Right atrium auricular region (tissue), 2 donors: Measurements from ENCODE around the gene SLC26A1. TPM values are rescaled to one million over a fixed set of nuclear protein-coding genes. Genes with fewer than 3 reads are reported as not detected.

Experiments used
- DNase-seq: peaks from one replicate; pipeline ENCODE4 v3.0.0-alpha.2; 2019; ENCODE audit warnings: low spot score
- H3K27ac ChIP-seq, 2 donors: fragments of 200-600 bp; sonication (generic); 1 replicate in 1 of 2; 2 replicates in 1 of 2; pipeline ENCODE4 v1.5.1; 2016 to 2019
- H3K27me3 ChIP-seq, 2 donors: fragments of 200-600 bp; sonication (generic); one replicate each; pipeline versions ENCODE4 v1.5.1 to v1.6.0; 2017 to 2019
- H3K36me3 ChIP-seq: fragments of 200-600 bp; sonication (generic); one replicate; pipeline ENCODE4 v1.5.1; 2016
- H3K4me1 ChIP-seq, 2 donors: fragments of 200-600 bp; sonication (generic); one replicate each; pipeline versions ENCODE4 v1.5.1 to v1.6.0; 2017 to 2019
- H3K4me3 ChIP-seq, 2 donors: fragments of 200-600 bp; sonication (generic); 1 replicate in 1 of 2; 2 replicates in 1 of 2; pipeline ENCODE4 v1.5.1; 2017 to 2019; ENCODE audit warnings: mild to moderate bottlenecking in 1 of 2, moderate library complexity in 1 of 2
- H3K9me3 ChIP-seq, 2 donors: fragments of 200-600 bp; sonication (generic); one replicate each; pipeline ENCODE4 v1.5.1; 2019
- CTCF ChIP-seq, 2 donors: fragments of 200-600 bp; sonication (generic); IDR thresholded peaks; one replicate each; pipeline ENCODE4 v1.5.1; 2019; ENCODE audit warnings: antibody characterized with exemption in 2 of 2
- total RNA-seq, 2 donors: library from RNA; depleted of rRNA; stranded (reverse); fragments of >200 nt; gene quantifications; one replicate each; pipeline ENCODE4 v1.1.0, GENCODE V29; 2016

Gene SLC26A1
- total RNA-seq, 2 donors from 2014 or later, result not detected

DNA sequence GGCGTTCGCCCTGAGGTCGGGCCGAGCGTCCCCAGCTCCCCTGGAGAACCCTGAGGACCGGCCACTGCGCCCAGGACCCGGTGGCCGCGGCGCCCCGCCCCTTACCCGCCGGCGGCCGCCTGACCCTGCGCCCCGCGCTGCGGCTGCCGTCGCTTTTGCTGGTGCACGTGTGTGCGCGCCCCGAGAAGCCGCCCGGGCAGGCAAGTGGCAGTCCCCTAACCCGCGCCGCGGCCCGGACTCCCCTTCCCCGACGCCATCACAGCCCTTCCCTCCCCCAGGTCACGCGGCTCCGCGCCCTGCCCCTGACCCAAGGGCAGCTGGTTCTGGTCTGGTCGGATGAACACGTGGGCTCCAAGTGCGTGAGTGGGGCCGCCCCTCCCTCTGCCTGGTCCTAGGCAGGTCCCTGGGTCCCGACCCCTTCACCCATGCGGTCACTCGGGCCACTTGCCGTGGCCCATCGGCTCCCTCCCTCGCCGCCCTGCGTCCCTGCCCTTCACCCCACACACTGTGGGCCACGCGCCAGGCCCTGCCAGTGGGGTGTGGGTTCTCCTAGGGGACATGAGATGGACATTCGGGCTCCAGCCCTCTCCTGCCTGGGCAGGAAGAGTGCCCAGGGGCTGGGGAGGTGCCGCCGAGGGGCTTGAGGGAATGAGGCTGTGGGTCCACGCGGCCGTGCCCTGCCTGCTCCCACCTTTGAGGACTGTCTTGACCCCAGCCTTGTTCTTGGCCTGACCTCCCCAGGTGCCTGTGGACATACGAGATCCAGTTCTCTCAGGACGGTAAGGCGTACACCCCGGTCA is 10.3 kb upstream of the SLC26A1 start:
- DNase-seq, result no peak
- Histone ChIP-seq H3K36me3 (no peaks in the 10 kb centered on the region), H3K4me3 (peak overlapping the region in 1 of 2 donors; percentile 12), H3K27me3 (peaks cover 12 to 37% of the 10 kb centered on the region in 2 donors), H3K27ac (no peak overlapping the region), H3K4me1 (peaks cover 0 to 19% of the 10 kb centered on the region in 2 donors), H3K9me3 (no peaks in the 10 kb centered on the region)
- TF ChIP-seq CTCF (IDR thresholded peaks at IDR 0.05), result no peak

DNA sequence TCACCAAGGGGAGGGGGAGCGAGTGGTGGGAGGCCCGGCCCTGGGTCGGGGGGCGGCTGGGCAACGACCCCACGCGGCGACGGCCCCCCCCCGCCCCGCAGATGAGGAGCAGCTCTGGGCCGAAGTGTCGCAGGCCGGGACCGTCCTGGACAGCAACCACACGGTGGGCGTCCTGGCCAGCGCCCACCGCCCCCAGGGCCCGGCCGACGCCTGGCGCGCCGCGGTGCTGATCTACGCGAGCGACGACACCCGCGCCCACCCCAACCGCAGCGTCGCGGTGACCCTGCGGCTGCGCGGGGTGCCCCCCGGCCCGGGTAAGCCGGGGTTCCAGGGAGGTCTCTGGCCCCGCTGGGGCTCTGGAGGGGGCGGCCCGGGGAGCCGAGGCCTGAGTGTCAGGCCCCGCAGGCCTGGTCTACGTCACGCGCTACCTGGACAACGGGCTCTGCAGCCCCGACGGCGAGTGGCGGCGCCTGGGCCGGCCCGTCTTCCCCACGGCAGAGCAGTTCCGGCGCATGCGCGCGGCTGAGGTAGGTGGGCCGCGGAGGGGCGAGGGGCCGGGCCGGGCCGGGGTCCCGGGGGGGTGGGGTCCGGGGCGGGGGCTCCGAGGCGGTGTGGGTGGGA is 9.5 kb upstream of the SLC26A1 start:
- H3K27ac ChIP-seq, result no peak overlapping the region
- H3K4me3 ChIP-seq, result peak overlapping the region in 1 of 2 donors; percentile 12
- H3K4me1 ChIP-seq, result peaks cover 0 to 25% of the 10 kb centered on the region in 2 donors
- no peak for DNase-seq
- peaks cover 12 to 37% of the 10 kb centered on the region in 2 donors for H3K27me3 ChIP-seq
- H3K36me3 ChIP-seq, result no peaks in the 10 kb centered on the region
- H3K9me3 ChIP-seq, result no peaks in the 10 kb centered on the region
- no peak for TF ChIP-seq CTCF (IDR thresholded peaks at IDR 0.05)

- Histone ChIP-seq H3K4me1 (peaks cover 0 to 31% of the 10 kb centered on the region in 2 donors), H3K9me3 (no peaks in the 10 kb centered on the region), H3K27ac (no peak overlapping the region), H3K36me3 (no peaks in the 10 kb centered on the region), H3K4me3 (peak overlapping the region in 1 of 2 donors; percentile 12), H3K27me3 (peaks cover 12 to 37% of the 10 kb centered on the region in 2 donors)
- no peak for TF ChIP-seq CTCF (IDR thresholded peaks at IDR 0.05)
- no peak for DNase-seq
Observed at GRCh38 chr4:1002131-1002630, 9.0 kb upstream of the SLC26A1 start.

GRCh38 chr4:1001561-1002130 is 8.4 kb upstream of the SLC26A1 start:
- Histone ChIP-seq H3K9me3 (no peaks in the 10 kb centered on the region), H3K36me3 (no peaks in the 10 kb centered on the region), H3K27me3 (peaks cover 12 to 37% of the 10 kb centered on the region in 2 donors), H3K27ac (no peak overlapping the region), H3K4me1 (peaks cover 0 to 36% of the 10 kb centered on the region in 2 donors), H3K4me3 (no peak overlapping the region)
- DNase-seq, result no peak
- TF ChIP-seq CTCF (IDR thresholded peaks at IDR 0.05), result no peak

GRCh38 chr4:1000686-1001260 is 7.6 kb upstream of the SLC26A1 start:
- Histone ChIP-seq H3K9me3 (no peaks in the 10 kb centered on the region), H3K36me3 (no peaks in the 10 kb centered on the region), H3K27me3 (peaks cover 12 to 37% of the 10 kb centered on the region in 2 donors), H3K27ac (no peak overlapping the region), H3K4me1 (peaks cover 0 to 36% of the 10 kb centered on the region in 2 donors), H3K4me3 (no peak overlapping the region)
- no peak for TF ChIP-seq CTCF (IDR thresholded peaks at IDR 0.05)
- DNase-seq, result no peak
